GM23338 (cell line): Measurements from ENCODE around the gene HPDL. TPM values are rescaled to one million over a fixed set of nuclear protein-coding genes. Genes with fewer than 3 reads are reported as not detected.

ENCODE experiments used
- ATAC-seq: fragments of 200-7000 bp; cut with Tn5 transposase; 3 replicates; pipeline ENCODE4 v1.9.1; 2020
- DNase-seq: peaks from one replicate; pipeline ENCODE4 v3.0.0-alpha.2; 2015; ENCODE audit warnings: low spot score
- H2AFZ ChIP-seq: fragments of 200-600 bp; sonication (generic); 2 replicates; pipeline ENCODE4 v1.8.0; 2016; ENCODE audit warnings: antibody characterized with exemption, mild to moderate bottlenecking, moderate library complexity
- H3F3A ChIP-seq: fragments of 200-600 bp; sonication (generic); replicated peaks from 2 replicates; pipeline ENCODE4 v1.8.0; 2017; ENCODE audit warnings: antibody characterized with exemption, mixed run types, low read depth
- H3K27ac ChIP-seq: fragments of 200-600 bp; sonication (generic); 2 replicates; pipeline ENCODE4 v1.6.1; 2016; ENCODE audit warnings: low read depth
- H3K27me3 ChIP-seq: fragments of 200-600 bp; sonication (generic); 2 replicates; pipeline ENCODE4 v1.8.0; 2016; ENCODE audit warnings: mild to moderate bottlenecking, mixed run types, moderate library complexity; ENCODE audit not compliant: insufficient read depth
- H3K36me3 ChIP-seq: fragments of 200-600 bp; sonication (generic); 2 replicates; pipeline ENCODE4 v1.8.0; 2016; ENCODE audit warnings: mild to moderate bottlenecking; ENCODE audit not compliant: insufficient read depth
- H3K4me1 ChIP-seq: fragments of 200-600 bp; sonication (generic); 2 replicates; pipeline ENCODE4 v1.8.0; 2016; ENCODE audit warnings: mild to moderate bottlenecking, moderate library complexity; ENCODE audit not compliant: insufficient read depth
- H3K4me2 ChIP-seq: fragments of 200-600 bp; sonication (generic); 2 replicates; pipeline ENCODE4 v1.7.1; 2017; ENCODE audit warnings: mixed run types
- H3K4me3 ChIP-seq: fragments of 200-600 bp; sonication (generic); 2 replicates; pipeline ENCODE4 v1.6.1; 2016; ENCODE audit warnings: mixed run types
- H3K79me2 ChIP-seq: fragments of 200-600 bp; sonication (generic); replicated peaks from 2 replicates; pipeline ENCODE4 v1.8.0; 2017; ENCODE audit warnings: mild to moderate bottlenecking; ENCODE audit not compliant: insufficient read depth
- H3K9me2 ChIP-seq: fragments of 200-600 bp; sonication (generic); 2 replicates; pipeline ENCODE4 v1.8.0; 2017; ENCODE audit not compliant: insufficient read depth
- H4K20me1 ChIP-seq: fragments of 200-600 bp; sonication (generic); replicated peaks from 2 replicates; pipeline ENCODE4 v1.8.0; 2017; ENCODE audit warnings: mild to moderate bottlenecking; ENCODE audit not compliant: insufficient read depth
- H3K27ac Mint-ChIP-seq: 2 replicates; pipeline ENCODE4 v1.8.0; 2020; ENCODE audit warnings: inconsistent platforms, mild to moderate bottlenecking, moderate library complexity, mixed read lengths
- H3K27me3 Mint-ChIP-seq: 3 replicates; pipeline ENCODE4 v1.8.0; 2022; ENCODE audit warnings: low read depth, mild to moderate bottlenecking, moderate library complexity, mixed read lengths, inconsistent platforms; ENCODE audit not compliant: insufficient read depth, poor library complexity
- H3K36me3 Mint-ChIP-seq: 3 replicates; pipeline ENCODE4 v1.8.0; 2021; ENCODE audit warnings: low read depth, mild to moderate bottlenecking, inconsistent platforms, moderate library complexity, mixed read lengths
- H3K4me1 Mint-ChIP-seq: 3 replicates; pipeline ENCODE4 v1.8.0; 2020; ENCODE audit warnings: mild to moderate bottlenecking, inconsistent platforms, mixed read lengths
- H3K4me3 Mint-ChIP-seq: 3 replicates; pipeline ENCODE4 v1.8.0; 2021; ENCODE audit warnings: moderate library complexity, mild to moderate bottlenecking, inconsistent platforms, mixed read lengths
- H3K9me3 Mint-ChIP-seq: 3 replicates; pipeline ENCODE4 v1.8.0; 2020; ENCODE audit warnings: moderate library complexity, mild to moderate bottlenecking, inconsistent platforms, mixed read lengths
- CREB1 ChIP-seq: fragments of 250-450 bp; sonication (Bioruptor Pico); IDR thresholded peaks from 2 replicates; pipeline ENCODE4 v1.5.0; 2020; ENCODE audit warnings: low read depth, mild to moderate bottlenecking, moderate library complexity
- EZH2 ChIP-seq: fragments of 200-600 bp; sonication (generic); IDR thresholded peaks from one replicate; pipeline ENCODE4 v1.8.0; 2017; ENCODE audit warnings: antibody characterized with exemption, mild to moderate bottlenecking, low read depth; ENCODE audit not compliant: unreplicated experiment
- EZH2phosphoT487 ChIP-seq: fragments of 200-600 bp; sonication (generic); IDR thresholded peaks from one replicate; pipeline ENCODE4 v1.8.1; 2018; ENCODE audit warnings: antibody characterized with exemption; ENCODE audit not compliant: unreplicated experiment
- JUNB ChIP-seq: IDR thresholded peaks from one replicate; pipeline ENCODE4 v1.6.1; 2016; ENCODE audit warnings: antibody characterized with exemption; ENCODE audit not compliant: unreplicated experiment
- NANOG ChIP-seq: IDR thresholded peaks from 2 replicates; pipeline ENCODE4 v1.6.1; 2016; ENCODE audit warnings: antibody characterized with exemption, borderline replicate concordance
- POLR2AphosphoS5 ChIP-seq: IDR thresholded peaks from 2 replicates; pipeline ENCODE4 v1.6.1; 2016; ENCODE audit warnings: antibody characterized with exemption, low read depth
- STAT1 ChIP-seq: IDR thresholded peaks from one replicate; pipeline ENCODE4 v1.6.1; 2016; ENCODE audit warnings: antibody characterized with exemption; ENCODE audit not compliant: unreplicated experiment
- ZNF114 ChIP-seq: fragments of 250-450 bp; sonication (Bioruptor Pico); IDR thresholded peaks from 2 replicates; pipeline ENCODE4 v1.5.0; 2020; ENCODE audit warnings: mild to moderate bottlenecking, moderate library complexity
- ZNF331 ChIP-seq: fragments of 250-450 bp; sonication (Bioruptor Pico); IDR thresholded peaks from 2 replicates; pipeline ENCODE4 v1.5.0; 2020; ENCODE audit warnings: low read depth, mild to moderate bottlenecking, moderate library complexity
- polyA plus RNA-seq: library from polyadenylated mRNA; unstranded; fragments of >200 nt; fragmentation: Nextera tagmentation; extraction: Ambion mirVana; gene quantifications from 2 replicates; pipeline ENCODE4 v1.2.1, GENCODE V29; 2016
- total RNA-seq: library from RNA; depleted of rRNA; stranded (reverse); fragments of >200 nt; shearing (Covaris generic); gene quantifications from 2 replicates; pipeline ENCODE4 v1.2.3, GENCODE V29; 2014
- TF ChIP-seq, protein P1 (sequence below): IDR thresholded peaks from 2 replicates; pipeline ENCODE4 v1.6.1; 2016; ENCODE audit warnings: antibody characterized with exemption
- TF ChIP-seq, protein P2 (sequence below), 2 experiments: fragments of 200-600 bp in 1 of 2; sonication (generic) in 1 of 2; conservative IDR thresholded peaks; 2 replicates each; pipeline versions ENCODE4 v1.5.1 to v1.6.1; 2016 to 2017; ENCODE audit warnings: antibody characterized with exemption in 2 of 2, low read depth in 2 of 2, mild to moderate bottlenecking in 2 of 2, moderate library complexity in 1 of 2
- TF ChIP-seq, protein P3 (sequence below): fragments of 250-450 bp; sonication (Bioruptor Pico); IDR thresholded peaks from 2 replicates; pipeline ENCODE4 v1.5.0; 2020; ENCODE audit warnings: mild to moderate bottlenecking, moderate library complexity
- TF ChIP-seq, protein P4 (sequence below): IDR thresholded peaks from one replicate; pipeline ENCODE4 v1.6.1; 2018; ENCODE audit warnings: antibody characterized with exemption; ENCODE audit not compliant: unreplicated experiment

Gene HPDL
- total and polyA plus RNA-seq, 2 experiments from 2014 or later = 36.5 to 82.1 TPM

DNA sequence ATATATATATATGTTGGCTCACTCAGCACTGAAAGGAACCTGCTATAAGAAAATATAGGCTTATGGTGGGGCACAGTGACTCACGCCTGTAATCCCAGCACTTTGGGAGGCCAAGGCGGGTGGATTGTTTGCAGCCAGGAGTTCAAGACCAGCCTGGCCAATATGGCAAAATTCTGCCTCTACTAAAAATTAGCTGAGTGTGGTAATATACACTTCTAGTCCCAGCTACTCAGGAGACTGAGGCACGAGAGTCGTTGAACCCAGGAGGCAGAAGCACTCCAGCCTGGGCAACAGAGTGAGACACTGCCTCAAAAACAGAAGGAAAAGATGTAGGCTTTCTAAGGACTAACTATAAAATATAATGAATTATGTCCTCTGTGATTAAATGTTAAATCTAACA is 28.1 kb downstream of the HPDL start:
- no peaks in the 10 kb centered on the region for H3K9me2 ChIP-seq
- H4K20me1 ChIP-seq = no peaks in the 10 kb centered on the region
- H3K4me3 Mint-ChIP-seq = no peak overlapping the region
- H3K27me3 ChIP-seq = no peaks in the 10 kb centered on the region
- H3K4me3 ChIP-seq = no peak overlapping the region
- no peak overlapping the region for H3K27ac ChIP-seq
- H3K27ac Mint-ChIP-seq = no peak overlapping the region
- no peaks in the 10 kb centered on the region for H3K27me3 Mint-ChIP-seq
- no peaks in the 10 kb centered on the region for H3K36me3 Mint-ChIP-seq
- no peaks in the 10 kb centered on the region for H3K36me3 ChIP-seq
- no peak overlapping the region for H3K4me2 ChIP-seq
- ATAC-seq (no peak), DNase-seq (no peak)
- H3K4me1 ChIP-seq = peaks cover under 1% of the 10 kb centered on the region
- H3F3A ChIP-seq = no peaks in the 10 kb centered on the region
- no peak overlapping the region for H2AFZ ChIP-seq
- TF ChIP-seq, protein P1, sequence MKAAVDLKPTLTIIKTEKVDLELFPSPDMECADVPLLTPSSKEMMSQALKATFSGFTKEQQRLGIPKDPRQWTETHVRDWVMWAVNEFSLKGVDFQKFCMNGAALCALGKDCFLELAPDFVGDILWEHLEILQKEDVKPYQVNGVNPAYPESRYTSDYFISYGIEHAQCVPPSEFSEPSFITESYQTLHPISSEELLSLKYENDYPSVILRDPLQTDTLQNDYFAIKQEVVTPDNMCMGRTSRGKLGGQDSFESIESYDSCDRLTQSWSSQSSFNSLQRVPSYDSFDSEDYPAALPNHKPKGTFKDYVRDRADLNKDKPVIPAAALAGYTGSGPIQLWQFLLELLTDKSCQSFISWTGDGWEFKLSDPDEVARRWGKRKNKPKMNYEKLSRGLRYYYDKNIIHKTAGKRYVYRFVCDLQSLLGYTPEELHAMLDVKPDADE = no peak
- no peak for TF ChIP-seq POLR2AphosphoS5
- no peak for TF ChIP-seq ZNF331
- TF ChIP-seq, protein P2, sequence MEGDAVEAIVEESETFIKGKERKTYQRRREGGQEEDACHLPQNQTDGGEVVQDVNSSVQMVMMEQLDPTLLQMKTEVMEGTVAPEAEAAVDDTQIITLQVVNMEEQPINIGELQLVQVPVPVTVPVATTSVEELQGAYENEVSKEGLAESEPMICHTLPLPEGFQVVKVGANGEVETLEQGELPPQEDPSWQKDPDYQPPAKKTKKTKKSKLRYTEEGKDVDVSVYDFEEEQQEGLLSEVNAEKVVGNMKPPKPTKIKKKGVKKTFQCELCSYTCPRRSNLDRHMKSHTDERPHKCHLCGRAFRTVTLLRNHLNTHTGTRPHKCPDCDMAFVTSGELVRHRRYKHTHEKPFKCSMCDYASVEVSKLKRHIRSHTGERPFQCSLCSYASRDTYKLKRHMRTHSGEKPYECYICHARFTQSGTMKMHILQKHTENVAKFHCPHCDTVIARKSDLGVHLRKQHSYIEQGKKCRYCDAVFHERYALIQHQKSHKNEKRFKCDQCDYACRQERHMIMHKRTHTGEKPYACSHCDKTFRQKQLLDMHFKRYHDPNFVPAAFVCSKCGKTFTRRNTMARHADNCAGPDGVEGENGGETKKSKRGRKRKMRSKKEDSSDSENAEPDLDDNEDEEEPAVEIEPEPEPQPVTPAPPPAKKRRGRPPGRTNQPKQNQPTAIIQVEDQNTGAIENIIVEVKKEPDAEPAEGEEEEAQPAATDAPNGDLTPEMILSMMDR (conservative IDR thresholded peaks at IDR 0.05; ENCODE audit: low read depth in 2 of 2) = no peak
- no peak for TF ChIP-seq ZNF114 (CRISPR knock-in tag)
- TF ChIP-seq, protein P3, sequence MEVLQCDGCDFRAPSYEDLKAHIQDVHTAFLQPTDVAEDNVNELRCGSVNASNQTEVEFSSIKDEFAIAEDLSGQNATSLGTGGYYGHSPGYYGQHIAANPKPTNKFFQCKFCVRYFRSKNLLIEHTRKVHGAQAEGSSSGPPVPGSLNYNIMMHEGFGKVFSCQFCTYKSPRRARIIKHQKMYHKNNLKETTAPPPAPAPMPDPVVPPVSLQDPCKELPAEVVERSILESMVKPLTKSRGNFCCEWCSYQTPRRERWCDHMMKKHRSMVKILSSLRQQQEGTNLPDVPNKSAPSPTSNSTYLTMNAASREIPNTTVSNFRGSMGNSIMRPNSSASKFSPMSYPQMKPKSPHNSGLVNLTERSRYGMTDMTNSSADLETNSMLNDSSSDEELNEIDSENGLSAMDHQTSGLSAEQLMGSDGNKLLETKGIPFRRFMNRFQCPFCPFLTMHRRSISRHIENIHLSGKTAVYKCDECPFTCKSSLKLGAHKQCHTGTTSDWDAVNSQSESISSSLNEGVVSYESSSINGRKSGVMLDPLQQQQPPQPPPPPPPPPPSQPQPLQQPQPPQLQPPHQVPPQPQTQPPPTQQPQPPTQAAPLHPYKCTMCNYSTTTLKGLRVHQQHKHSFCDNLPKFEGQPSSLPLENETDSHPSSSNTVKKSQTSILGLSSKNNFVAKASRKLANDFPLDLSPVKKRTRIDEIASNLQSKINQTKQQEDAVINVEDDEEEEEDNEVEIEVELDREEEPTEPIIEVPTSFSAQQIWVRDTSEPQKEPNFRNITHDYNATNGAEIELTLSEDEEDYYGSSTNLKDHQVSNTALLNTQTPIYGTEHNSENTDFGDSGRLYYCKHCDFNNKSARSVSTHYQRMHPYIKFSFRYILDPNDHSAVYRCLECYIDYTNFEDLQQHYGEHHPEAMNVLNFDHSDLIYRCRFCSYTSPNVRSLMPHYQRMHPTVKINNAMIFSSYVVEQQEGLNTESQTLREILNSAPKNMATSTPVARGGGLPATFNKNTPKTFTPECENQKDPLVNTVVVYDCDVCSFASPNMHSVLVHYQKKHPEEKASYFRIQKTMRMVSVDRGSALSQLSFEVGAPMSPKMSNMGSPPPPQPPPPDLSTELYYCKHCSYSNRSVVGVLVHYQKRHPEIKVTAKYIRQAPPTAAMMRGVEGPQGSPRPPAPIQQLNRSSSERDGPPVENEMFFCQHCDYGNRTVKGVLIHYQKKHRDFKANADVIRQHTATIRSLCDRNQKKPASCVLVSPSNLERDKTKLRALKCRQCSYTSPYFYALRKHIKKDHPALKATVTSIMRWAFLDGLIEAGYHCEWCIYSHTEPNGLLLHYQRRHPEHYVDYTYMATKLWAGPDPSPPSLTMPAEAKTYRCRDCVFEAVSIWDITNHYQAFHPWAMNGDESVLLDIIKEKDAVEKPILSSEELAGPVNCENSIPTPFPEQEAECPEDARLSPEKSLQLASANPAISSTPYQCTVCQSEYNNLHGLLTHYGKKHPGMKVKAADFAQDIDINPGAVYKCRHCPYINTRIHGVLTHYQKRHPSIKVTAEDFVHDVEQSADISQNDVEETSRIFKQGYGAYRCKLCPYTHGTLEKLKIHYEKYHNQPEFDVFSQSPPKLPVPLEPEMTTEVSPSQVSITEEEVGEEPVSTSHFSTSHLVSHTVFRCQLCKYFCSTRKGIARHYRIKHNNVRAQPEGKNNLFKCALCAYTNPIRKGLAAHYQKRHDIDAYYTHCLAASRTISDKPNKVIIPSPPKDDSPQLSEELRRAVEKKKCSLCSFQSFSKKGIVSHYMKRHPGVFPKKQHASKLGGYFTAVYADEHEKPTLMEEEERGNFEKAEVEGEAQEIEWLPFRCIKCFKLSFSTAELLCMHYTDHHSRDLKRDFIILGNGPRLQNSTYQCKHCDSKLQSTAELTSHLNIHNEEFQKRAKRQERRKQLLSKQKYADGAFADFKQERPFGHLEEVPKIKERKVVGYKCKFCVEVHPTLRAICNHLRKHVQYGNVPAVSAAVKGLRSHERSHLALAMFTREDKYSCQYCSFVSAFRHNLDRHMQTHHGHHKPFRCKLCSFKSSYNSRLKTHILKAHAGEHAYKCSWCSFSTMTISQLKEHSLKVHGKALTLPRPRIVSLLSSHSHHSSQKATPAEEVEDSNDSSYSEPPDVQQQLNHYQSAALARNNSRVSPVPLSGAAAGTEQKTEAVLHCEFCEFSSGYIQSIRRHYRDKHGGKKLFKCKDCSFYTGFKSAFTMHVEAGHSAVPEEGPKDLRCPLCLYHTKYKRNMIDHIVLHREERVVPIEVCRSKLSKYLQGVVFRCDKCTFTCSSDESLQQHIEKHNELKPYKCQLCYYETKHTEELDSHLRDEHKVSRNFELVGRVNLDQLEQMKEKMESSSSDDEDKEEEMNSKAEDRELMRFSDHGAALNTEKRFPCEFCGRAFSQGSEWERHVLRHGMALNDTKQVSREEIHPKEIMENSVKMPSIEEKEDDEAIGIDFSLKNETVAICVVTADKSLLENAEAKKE (CRISPR knock-in tag) = no peak
- no peak for TF ChIP-seq EZH2
- TF ChIP-seq STAT1 = no peak
- no peak for TF ChIP-seq JUNB
- no peak for TF ChIP-seq CREB1
- TF ChIP-seq, protein P4, sequence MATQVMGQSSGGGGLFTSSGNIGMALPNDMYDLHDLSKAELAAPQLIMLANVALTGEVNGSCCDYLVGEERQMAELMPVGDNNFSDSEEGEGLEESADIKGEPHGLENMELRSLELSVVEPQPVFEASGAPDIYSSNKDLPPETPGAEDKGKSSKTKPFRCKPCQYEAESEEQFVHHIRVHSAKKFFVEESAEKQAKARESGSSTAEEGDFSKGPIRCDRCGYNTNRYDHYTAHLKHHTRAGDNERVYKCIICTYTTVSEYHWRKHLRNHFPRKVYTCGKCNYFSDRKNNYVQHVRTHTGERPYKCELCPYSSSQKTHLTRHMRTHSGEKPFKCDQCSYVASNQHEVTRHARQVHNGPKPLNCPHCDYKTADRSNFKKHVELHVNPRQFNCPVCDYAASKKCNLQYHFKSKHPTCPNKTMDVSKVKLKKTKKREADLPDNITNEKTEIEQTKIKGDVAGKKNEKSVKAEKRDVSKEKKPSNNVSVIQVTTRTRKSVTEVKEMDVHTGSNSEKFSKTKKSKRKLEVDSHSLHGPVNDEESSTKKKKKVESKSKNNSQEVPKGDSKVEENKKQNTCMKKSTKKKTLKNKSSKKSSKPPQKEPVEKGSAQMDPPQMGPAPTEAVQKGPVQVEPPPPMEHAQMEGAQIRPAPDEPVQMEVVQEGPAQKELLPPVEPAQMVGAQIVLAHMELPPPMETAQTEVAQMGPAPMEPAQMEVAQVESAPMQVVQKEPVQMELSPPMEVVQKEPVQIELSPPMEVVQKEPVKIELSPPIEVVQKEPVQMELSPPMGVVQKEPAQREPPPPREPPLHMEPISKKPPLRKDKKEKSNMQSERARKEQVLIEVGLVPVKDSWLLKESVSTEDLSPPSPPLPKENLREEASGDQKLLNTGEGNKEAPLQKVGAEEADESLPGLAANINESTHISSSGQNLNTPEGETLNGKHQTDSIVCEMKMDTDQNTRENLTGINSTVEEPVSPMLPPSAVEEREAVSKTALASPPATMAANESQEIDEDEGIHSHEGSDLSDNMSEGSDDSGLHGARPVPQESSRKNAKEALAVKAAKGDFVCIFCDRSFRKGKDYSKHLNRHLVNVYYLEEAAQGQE = no peak
- TF ChIP-seq NANOG = no peak
- no peak for TF ChIP-seq EZH2phosphoT487
- peaks cover 5% of the 10 kb centered on the region for H3K4me1 Mint-ChIP-seq
- no peaks in the 10 kb centered on the region for H3K9me3 Mint-ChIP-seq
- H3K79me2 ChIP-seq = no peaks in the 10 kb centered on the region
